Epidermal melanocyte (primary cell): ENCODE data around the gene NEUROG1.
"Not testable (repeated sequence)": the region's sequence is repeated elsewhere in the genome, so short reads cannot be mapped to it uniquely, and the experiment has no call there.

ENCODE experiments used
- DNase-seq: peaks from one replicate; pipeline ENCODE4 v3.0.0; 2011; ENCODE audit warnings: low spot score; ENCODE audit not compliant: insufficient read length

NEUROG1 gene

GRCh38 chr5:135537745-135538144, 2.0 kb upstream of the NEUROG1 start:
- DNase-seq, result no peak

- DNase-seq, result no peak
Observed at GRCh38 chr5:135537271-135537670, 1.5 kb upstream of the NEUROG1 start.

GRCh38 chr5:135535420-135535819, 344 bp downstream of the NEUROG1 start:
- DNase-seq, result no peak

- DNase-seq, result no peak
Observed at GRCh38 chr5:135534609-135535419, 950 bp downstream of the NEUROG1 start.

GRCh38 chr5:135533794-135534193, 2.0 kb downstream of the NEUROG1 start:
- no peak for DNase-seq

- no peak for DNase-seq
Observed at GRCh38 chr5:135533334-135533733, 2.4 kb downstream of the NEUROG1 start.

GRCh38 chr5:135529576-135529975, 6.2 kb downstream of the NEUROG1 start:
- not testable (repeated sequence) for DNase-seq

GRCh38 chr5:135526924-135527323, 8.8 kb downstream of the NEUROG1 start:
- no peak for DNase-seq

- DNase-seq, result no peak
Observed at GRCh38 chr5:135521964-135522363, 13.8 kb downstream of the NEUROG1 start.

GRCh38 chr5:135517631-135518030, 18.1 kb downstream of the NEUROG1 start:
- DNase-seq, result no peak

GRCh38 chr5:135514116-135514515, 21.6 kb downstream of the NEUROG1 start:
- no peak for DNase-seq

GRCh38 chr5:135511761-135512575, 23.8 kb downstream of the NEUROG1 start:
- DNase-seq, result no peak

GRCh38 chr5:135509995-135510394, 25.8 kb downstream of the NEUROG1 start:
- no peak for DNase-seq

- no peak for DNase-seq
Observed at GRCh38 chr5:135508496-135509005, 27.2 kb downstream of the NEUROG1 start.

- no peak for DNase-seq
Observed at GRCh38 chr5:135505973-135506372, 29.8 kb downstream of the NEUROG1 start.

GRCh38 chr5:135504376-135504775, 31.4 kb downstream of the NEUROG1 start:
- no peak for DNase-seq

- no peak for DNase-seq
Observed at GRCh38 chr5:135503871-135504270, 31.9 kb downstream of the NEUROG1 start.

- DNase-seq, result no peak
Observed at GRCh38 chr5:135502836-135503520, 32.8 kb downstream of the NEUROG1 start.

GRCh38 chr5:135501965-135502364, 33.8 kb downstream of the NEUROG1 start:
- no peak for DNase-seq

GRCh38 chr5:135498637-135498995, 37.1 kb downstream of the NEUROG1 start:
- DNase-seq, result no peak

GRCh38 chr5:135497971-135498636, 37.7 kb downstream of the NEUROG1 start:
- no peak for DNase-seq
